ENCODE data around the gene DQX1.
A peak's percentile ranks its signal among the peaks of the same experiment; 100 is the strongest.

DQX1 gene

DNA sequence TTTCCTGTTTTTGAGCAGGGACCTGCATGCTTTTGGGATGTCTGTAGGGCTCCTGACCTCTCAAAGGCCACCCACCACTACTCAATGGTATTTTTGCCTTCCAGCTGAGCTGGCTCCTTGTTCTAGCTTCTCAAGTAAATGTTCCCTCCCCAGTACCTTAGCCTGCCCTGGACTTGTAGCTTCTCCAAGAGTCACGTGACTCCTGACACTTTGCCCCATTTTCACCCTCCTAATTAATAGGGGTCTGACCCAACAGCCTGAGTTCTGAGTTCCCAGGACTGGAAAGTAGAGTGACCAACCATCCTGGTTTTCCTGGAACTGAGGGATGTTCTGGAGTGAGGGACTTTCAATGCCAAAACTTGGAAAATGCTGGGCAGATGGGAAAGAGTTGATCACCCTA, 30.6 kb downstream of the DQX1 start:
- no peak for TF ChIP-seq ZNF274 (IDR thresholded peaks at IDR 0.05; ENCODE audit: low read depth, low read length)
- no peak overlapping the region for H3K4me3 ChIP-seq (ENCODE audit: low read length)

DNA sequence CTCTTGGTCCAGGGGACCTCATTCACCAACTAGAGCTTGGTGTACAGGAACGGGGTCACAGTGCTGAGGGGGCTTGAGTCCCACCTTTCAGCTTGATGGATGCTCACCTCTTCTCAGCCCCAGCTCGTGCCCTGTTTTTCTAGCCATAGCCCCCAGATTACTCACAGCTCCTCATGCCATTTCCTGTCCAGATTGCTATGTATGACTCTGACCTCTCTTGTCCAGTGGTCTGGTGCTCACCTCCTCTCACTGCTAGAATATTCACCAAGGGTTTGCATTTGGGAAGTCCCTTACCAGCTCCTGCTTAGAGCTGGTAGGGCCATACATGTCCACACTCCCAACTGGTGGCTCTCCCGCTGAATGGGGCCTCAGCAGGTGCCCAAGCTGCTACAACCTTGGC, 32.5 kb downstream of the DQX1 start:
- no peak overlapping the region for H3K4me3 ChIP-seq (ENCODE audit: low read length)
- no peak for TF ChIP-seq ZNF274 (IDR thresholded peaks at IDR 0.05; ENCODE audit: low read depth, low read length)

GRCh38 chr2:74491648-74492544, 34.1 kb downstream of the DQX1 start:
- TF ChIP-seq ZNF274 (IDR thresholded peaks at IDR 0.05; ENCODE audit: low read depth, low read length) = no peak
- H3K4me3 ChIP-seq (ENCODE audit: low read length) = no peak overlapping the region

GRCh38 chr2:74489906-74490305, 36.1 kb downstream of the DQX1 start:
- no peak overlapping the region for H3K4me3 ChIP-seq (ENCODE audit: low read length)
- TF ChIP-seq ZNF274 (IDR thresholded peaks at IDR 0.05; ENCODE audit: low read depth, low read length) = no peak

DNA sequence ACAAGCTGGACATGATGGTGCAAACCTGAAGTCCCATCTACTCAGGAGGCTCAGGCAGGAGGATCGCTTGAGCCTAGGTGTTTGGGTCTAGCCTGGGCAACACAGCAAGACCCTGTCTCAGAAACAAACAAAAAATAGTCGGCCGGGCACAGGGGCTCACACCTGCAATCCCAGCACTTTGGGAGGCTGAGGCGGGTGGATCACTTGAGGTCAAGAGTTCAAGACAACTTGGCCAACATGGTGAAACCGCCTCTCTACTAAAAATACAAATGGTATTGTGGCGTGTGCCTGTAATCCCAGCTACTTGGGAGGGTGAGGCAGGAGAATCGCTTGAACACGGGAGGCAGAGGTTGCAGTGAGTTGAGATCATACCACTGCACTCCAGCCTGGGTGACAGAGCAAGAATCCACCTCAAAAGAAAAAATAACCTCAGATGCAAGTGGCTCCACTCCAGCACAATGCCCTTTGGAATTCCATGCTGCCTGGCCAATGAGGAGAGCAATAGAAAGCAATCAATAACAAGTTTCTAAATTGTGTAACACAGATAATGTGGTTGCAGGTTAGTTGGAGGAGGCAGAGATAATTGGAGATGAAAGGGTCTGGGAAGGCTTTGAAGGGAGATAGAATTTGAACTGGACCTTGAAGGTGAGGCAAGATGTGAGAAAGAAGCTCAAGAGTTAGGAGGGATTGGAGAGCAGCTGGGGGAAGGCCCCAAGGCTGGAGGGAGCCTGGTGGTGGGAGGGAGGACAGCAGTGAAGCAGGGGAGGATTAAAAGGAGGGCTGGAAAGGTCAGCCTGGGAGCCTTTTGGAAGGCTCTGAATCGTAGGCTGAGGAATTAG, 37.2 kb downstream of the DQX1 start:
- TF ChIP-seq ZNF274 (IDR thresholded peaks at IDR 0.05; ENCODE audit: low read depth, low read length) = no peak
- H3K4me3 ChIP-seq (ENCODE audit: low read length) = no peak overlapping the region

- H3K4me3 ChIP-seq (ENCODE audit: low read length) = no peak overlapping the region
- TF ChIP-seq ZNF274 (IDR thresholded peaks at IDR 0.05; ENCODE audit: low read depth, low read length) = no peak
These were observed 39.9 kb downstream of the DQX1 start for GRCh38 chr2:74486141-74486540.

DNA sequence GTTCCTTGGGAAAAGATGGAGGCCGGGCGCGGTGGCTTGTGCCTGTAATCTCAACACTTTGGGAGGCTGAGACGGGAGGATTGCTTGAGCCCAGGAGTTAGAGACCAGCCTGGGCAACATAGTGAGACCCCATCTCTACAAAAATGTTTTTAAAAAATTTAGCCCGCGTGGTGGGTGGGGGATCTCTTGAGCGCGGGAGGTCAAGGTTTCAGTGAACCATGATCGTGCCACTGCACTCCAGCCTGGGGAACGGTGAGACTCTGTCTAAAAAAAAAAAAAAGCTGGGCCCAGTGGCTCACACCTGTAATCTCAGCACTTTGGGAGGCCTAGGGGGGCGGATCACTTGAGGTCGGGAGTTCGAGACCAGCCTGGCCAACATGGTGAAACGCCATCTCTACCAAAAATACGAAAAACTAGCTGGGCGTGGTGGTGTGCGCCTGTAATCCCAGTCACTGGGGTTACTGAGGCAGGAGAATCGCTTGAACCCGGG, 42.3 kb downstream of the DQX1 start:
- H3K4me3 ChIP-seq (ENCODE audit: low read length) = peak overlapping the region; percentile 76; the same call in 1 of the 2 replicates

- no peak for TF ChIP-seq ZNF274 (IDR thresholded peaks at IDR 0.05; ENCODE audit: low read depth, low read length)
- H3K4me3 ChIP-seq (ENCODE audit: low read length) = peak within 1 kb of the TSS; percentile 76
These were observed 43.0 kb downstream of the DQX1 start, which contains the start of the genes CCDC142 and TTC31 for GRCh38 chr2:74482801-74483674. Gene CCDC142 (minus strand): TSS chr2:74482998. CDS start chr2:74482837, 161 bp downstream. Gene TTC31 (plus strand): TSS chr2:74483081. CDS start chr2:74483096, 15 bp downstream.

GRCh38 chr2:74481961-74482800, 43.9 kb downstream of the DQX1 start:
- H3K4me3 ChIP-seq (ENCODE audit: low read length) = peak overlapping the region; percentile 76
- TF ChIP-seq ZNF274 (IDR thresholded peaks at IDR 0.05; ENCODE audit: low read depth, low read length) = no peak

DNA sequence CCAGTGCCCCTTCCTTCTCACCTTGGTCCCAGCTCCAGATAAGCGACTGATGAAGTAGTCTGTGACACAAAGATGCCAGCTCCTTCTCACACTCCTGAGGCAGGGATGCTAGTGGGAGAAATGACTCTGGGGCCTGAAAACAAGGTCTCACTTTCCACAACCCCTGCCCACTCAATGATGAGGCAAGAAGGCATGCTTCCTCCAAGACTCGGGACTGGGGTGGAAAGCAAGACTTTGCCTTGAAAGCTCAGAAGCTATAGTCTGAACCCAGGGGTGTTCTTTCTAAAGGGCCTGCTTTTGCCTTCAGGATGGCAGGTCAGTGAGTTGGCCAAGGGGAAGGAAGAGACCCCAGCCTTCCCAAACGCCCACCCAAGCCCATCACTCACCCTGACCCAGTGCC, 44.6 kb downstream of the DQX1 start:
- peak overlapping the region; percentile 76; the same call in 1 of the 2 replicates for H3K4me3 ChIP-seq (ENCODE audit: low read length)
- no peak for TF ChIP-seq ZNF274 (IDR thresholded peaks at IDR 0.05; ENCODE audit: low read depth, low read length)

DNA sequence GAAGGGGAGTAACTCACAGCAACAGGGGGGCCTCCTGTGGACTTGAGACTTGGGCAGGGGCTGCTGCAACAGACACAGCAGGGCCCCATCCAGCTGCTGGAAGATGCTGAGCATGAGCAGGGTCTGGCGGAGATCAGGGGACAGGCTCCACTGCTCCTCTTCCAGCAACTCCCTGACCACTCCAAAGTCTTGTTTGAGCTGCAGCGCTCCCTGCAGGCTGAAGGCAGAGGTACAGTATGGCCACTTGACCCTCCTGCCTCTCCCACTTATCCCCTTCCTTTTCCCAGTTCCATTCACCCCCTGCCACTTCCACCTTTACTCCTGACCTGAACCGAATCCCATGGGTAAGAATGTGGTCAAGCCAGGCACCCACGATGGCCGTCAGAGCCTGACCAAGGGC, 51.1 kb downstream of the DQX1 start:
- H3K4me3 ChIP-seq (ENCODE audit: low read length) = no peak overlapping the region
- TF ChIP-seq ZNF274 (IDR thresholded peaks at IDR 0.05; ENCODE audit: low read depth, low read length) = no peak

GRCh38 chr2:74474481-74474880, 51.5 kb downstream of the DQX1 start:
- no peak overlapping the region for H3K4me3 ChIP-seq (ENCODE audit: low read length)
- TF ChIP-seq ZNF274 (IDR thresholded peaks at IDR 0.05; ENCODE audit: low read depth, low read length) = no peak

GRCh38 chr2:74472945-74473258, 53.1 kb downstream of the DQX1 start:
- no peak for TF ChIP-seq ZNF274 (IDR thresholded peaks at IDR 0.05; ENCODE audit: low read depth, low read length)
- H3K4me3 ChIP-seq (ENCODE audit: low read length) = peak overlapping the region; percentile 69
